Right ventricle myocardium superior (tissue), 1 donor: ENCODE measurements around the gene SPATA2L. TPM values are rescaled to one million over a fixed set of nuclear protein-coding genes. Genes with fewer than 3 reads are reported as not detected.

Experiments used
- total RNA-seq: library from RNA; stranded (reverse); fragmentation: NEBNext Ultra II Directional; extraction: Animal tissue kit (Norgen Biotek cat#: 25700); gene quantifications from one replicate; pipeline ENCODE4 v1.2.1, GENCODE V29; 2021
- donor health status: DM: no; HTN: yes; CAD: no; lungs with severe emphysema.

Gene SPATA2L
- total RNA-seq, 1 donor from 2014 or later, result 4.1 TPM

Other genes starting within 250 kb of the SPATA2L start
- 64.9 TPM for gene ANKRD11, start 211.1 kb downstream of the SPATA2L start, total RNA-seq
- gene SPG7, start 193.3 kb downstream of the SPATA2L start, total RNA-seq, result 108 TPM
- gene RPL13, start 141.0 kb downstream of the SPATA2L start, total RNA-seq, result 1,044 TPM
- gene CPNE7, start 125.9 kb downstream of the SPATA2L start, total RNA-seq, result not detected
- not detected for gene DPEP1, start 88.1 kb downstream of the SPATA2L start, total RNA-seq
- gene CHMP1A, start 44.0 kb downstream of the SPATA2L start, total RNA-seq, result 32.6 TPM
- gene SPATA33, start 43.9 kb downstream of the SPATA2L start, total RNA-seq, result 1.9 TPM
- gene CDK10, start 15.0 kb downstream of the SPATA2L start, total RNA-seq, result 20.7 TPM
- gene VPS9D1, start 19.2 kb upstream of the SPATA2L start, total RNA-seq, result 11.2 TPM
- 10.2 TPM for gene ZNF276, start 19.8 kb upstream of the SPATA2L start, total RNA-seq
- gene FANCA, start 114.9 kb upstream of the SPATA2L start, total RNA-seq, result 1.9 TPM
- 1.2 TPM for gene SPIRE2, start 126.8 kb upstream of the SPATA2L start, total RNA-seq
- gene TCF25, start 171.9 kb upstream of the SPATA2L start, total RNA-seq, result 83.2 TPM
- gene MC1R, start 217.2 kb upstream of the SPATA2L start, total RNA-seq, result 1.1 TPM
- gene TUBB3, start 221.6 kb upstream of the SPATA2L start, total RNA-seq, result 1.8 TPM
- gene DEF8, start 247.1 kb upstream of the SPATA2L start, total RNA-seq, result 46.7 TPM